Measurements from ENCODE around the gene IGFBP1.

Gene IGFBP1

DNA sequence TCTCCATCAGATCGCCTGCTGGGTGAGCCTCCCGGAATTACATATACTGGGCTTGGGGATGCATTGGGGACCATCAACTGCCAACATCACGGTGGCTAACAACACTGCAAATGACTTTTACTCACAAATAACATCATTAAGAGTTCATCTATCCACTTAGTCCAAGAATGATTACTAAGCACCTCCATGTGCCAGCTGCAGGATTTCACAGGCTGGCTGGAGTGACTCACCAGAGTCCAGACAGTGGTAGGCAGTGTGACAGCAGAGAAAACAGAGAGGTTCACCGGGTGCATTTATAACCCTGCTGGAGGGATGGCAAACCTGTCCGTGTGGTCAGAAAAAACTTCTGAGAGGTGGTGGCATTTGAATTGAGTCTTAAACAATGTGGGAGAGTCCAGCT lies 36.0 kb downstream of the IGFBP1 start:
- Histone ChIP-seq H3K79me2 (no peaks in the 10 kb centered on the region), H3K4me1 (no peaks in the 10 kb centered on the region), H3K4me3 (ENCODE audit: low read depth, low read length) (no peak overlapping the region), H3K27ac (no peak overlapping the region), H2AFZ (no peak overlapping the region), H3K9ac (no peak overlapping the region), H3K36me3 (ENCODE audit: control insufficient read depth, insufficient read depth, low read length) (no peaks in the 10 kb centered on the region), H3K9me3 (ENCODE audit: control insufficient read depth, low read length) (no peaks in the 10 kb centered on the region), H3K4me2 (ENCODE audit: low read length) (no peak overlapping the region), H3K27me3 (ENCODE audit: control insufficient read depth, insufficient read depth, low read length) (no peaks in the 10 kb centered on the region)
- TF ChIP-seq, protein P1, sequence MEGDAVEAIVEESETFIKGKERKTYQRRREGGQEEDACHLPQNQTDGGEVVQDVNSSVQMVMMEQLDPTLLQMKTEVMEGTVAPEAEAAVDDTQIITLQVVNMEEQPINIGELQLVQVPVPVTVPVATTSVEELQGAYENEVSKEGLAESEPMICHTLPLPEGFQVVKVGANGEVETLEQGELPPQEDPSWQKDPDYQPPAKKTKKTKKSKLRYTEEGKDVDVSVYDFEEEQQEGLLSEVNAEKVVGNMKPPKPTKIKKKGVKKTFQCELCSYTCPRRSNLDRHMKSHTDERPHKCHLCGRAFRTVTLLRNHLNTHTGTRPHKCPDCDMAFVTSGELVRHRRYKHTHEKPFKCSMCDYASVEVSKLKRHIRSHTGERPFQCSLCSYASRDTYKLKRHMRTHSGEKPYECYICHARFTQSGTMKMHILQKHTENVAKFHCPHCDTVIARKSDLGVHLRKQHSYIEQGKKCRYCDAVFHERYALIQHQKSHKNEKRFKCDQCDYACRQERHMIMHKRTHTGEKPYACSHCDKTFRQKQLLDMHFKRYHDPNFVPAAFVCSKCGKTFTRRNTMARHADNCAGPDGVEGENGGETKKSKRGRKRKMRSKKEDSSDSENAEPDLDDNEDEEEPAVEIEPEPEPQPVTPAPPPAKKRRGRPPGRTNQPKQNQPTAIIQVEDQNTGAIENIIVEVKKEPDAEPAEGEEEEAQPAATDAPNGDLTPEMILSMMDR (IDR thresholded peaks at IDR 0.05) = no peak

DNA sequence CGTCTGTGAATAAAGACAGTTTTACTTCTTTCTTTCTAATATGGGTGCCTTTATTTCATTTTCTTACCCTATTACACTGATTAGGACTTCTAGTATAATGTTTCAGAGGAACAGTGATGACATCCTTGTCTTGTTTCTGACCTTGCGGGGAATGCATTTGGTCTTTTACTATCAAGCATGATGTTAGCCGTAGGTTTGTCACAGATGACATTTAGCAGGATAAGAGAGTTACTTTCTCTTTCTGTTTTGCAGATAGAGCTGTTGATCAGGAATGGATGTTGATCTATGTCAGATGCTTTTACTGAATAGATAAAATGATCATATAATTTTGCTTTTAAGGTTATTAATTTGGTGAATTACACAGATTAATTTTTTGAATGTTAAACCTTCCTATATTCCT lies 39.4 kb downstream of the IGFBP1 start:
- TF ChIP-seq, protein P1 (IDR thresholded peaks at IDR 0.05) = no peak
- H3K4me2 ChIP-seq (ENCODE audit: low read length) = no peak overlapping the region
- H3K27ac ChIP-seq = no peak overlapping the region
- no peaks in the 10 kb centered on the region for H3K9me3 ChIP-seq (ENCODE audit: control insufficient read depth, low read length)
- H3K79me2 ChIP-seq = no peaks in the 10 kb centered on the region
- H3K4me1 ChIP-seq = no peaks in the 10 kb centered on the region
- no peaks in the 10 kb centered on the region for H3K36me3 ChIP-seq (ENCODE audit: control insufficient read depth, insufficient read depth, low read length)
- no peaks in the 10 kb centered on the region for H3K27me3 ChIP-seq (ENCODE audit: control insufficient read depth, insufficient read depth, low read length)
- H3K9ac ChIP-seq = no peak overlapping the region
- H2AFZ ChIP-seq = no peak overlapping the region
- no peak overlapping the region for H3K4me3 ChIP-seq (ENCODE audit: low read depth, low read length)

DNA sequence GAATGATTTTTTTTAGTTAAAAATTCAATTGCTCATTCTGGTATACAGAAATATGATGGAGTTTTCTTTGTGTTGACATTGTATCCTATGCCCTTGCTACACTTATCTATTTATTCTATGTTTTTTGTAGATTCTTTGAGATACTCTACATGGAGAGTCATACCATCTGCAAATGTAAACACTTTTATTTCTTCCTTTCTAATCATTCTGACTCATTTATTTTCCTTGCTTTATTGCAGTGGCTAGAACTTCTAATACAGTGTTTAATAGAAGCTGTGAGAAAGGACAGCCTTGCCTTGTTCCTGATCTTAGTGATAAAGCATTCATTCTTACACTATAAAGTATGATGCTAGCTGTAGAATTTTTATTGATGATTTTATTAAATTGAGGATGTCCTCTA lies 42.7 kb downstream of the IGFBP1 start:
- H2AFZ ChIP-seq = no peak overlapping the region
- no peak overlapping the region for H3K4me2 ChIP-seq (ENCODE audit: low read length)
- H3K79me2 ChIP-seq = no peaks in the 10 kb centered on the region
- no peak overlapping the region for H3K9ac ChIP-seq
- no peak overlapping the region for H3K27ac ChIP-seq
- no peaks in the 10 kb centered on the region for H3K36me3 ChIP-seq (ENCODE audit: control insufficient read depth, insufficient read depth, low read length)
- no peak overlapping the region for H3K4me3 ChIP-seq (ENCODE audit: low read depth, low read length)
- H3K27me3 ChIP-seq (ENCODE audit: control insufficient read depth, insufficient read depth, low read length) = no peaks in the 10 kb centered on the region
- TF ChIP-seq, protein P1 (IDR thresholded peaks at IDR 0.05) = no peak
- no peaks in the 10 kb centered on the region for H3K9me3 ChIP-seq (ENCODE audit: control insufficient read depth, low read length)
- H3K4me1 ChIP-seq = no peaks in the 10 kb centered on the region

DNA sequence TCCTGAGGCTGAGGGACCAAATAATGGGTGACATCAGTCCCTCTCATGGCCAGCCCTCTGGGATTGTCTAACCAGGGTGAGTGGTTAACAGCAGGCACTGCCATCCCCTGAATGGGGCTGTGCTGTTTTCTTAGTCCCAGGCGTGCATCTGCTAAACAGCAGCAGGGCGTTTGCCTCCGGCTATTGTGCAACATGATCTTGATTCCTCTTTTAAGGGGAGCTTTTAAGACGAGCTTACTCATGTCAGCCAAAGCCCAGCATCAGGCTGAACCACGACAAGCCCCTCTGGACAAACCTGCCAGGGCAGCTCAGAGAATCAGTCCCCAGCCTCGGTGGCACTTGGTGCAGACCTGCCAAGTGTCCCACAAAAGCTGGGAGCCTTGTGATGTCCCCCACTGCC lies 49.0 kb downstream of the IGFBP1 start:
- Histone ChIP-seq H3K4me2 (ENCODE audit: low read length) (no peak overlapping the region), H3K4me3 (ENCODE audit: low read depth, low read length) (no peak overlapping the region), H3K79me2 (no peaks in the 10 kb centered on the region), H3K9me3 (ENCODE audit: control insufficient read depth, low read length) (no peaks in the 10 kb centered on the region), H3K36me3 (ENCODE audit: control insufficient read depth, insufficient read depth, low read length) (no peaks in the 10 kb centered on the region), H3K27ac (no peak overlapping the region), H3K9ac (no peak overlapping the region), H3K4me1 (no peaks in the 10 kb centered on the region), H2AFZ (no peak overlapping the region), H3K27me3 (ENCODE audit: control insufficient read depth, insufficient read depth, low read length) (no peaks in the 10 kb centered on the region)
- TF ChIP-seq, protein P1 (IDR thresholded peaks at IDR 0.05) = no peak

DNA sequence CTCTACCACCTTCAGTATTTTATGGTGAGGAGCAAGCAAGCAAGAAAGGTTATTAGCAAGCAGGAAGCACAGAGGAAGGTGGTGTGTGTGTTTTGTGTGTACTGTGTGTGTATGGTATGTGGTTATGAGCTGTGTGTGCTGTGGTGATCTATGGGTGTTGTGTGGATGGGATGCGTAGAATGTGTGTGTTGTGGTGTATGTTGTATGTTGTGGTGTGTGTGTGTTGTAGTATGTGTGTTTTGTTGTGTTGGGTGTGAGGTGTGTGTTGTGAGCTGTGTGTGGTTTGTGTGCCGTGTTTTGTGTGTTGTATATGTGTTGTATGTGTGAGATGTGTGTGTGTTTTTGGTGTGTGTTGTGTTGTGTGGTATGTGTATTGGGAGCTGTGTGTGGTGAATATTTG lies 49.6 kb downstream of the IGFBP1 start:
- Histone ChIP-seq H3K36me3 (ENCODE audit: control insufficient read depth, insufficient read depth, low read length) (no peaks in the 10 kb centered on the region), H3K27ac (no peak overlapping the region), H3K27me3 (ENCODE audit: control insufficient read depth, insufficient read depth, low read length) (no peaks in the 10 kb centered on the region), H3K4me2 (ENCODE audit: low read length) (no peak overlapping the region), H3K9me3 (ENCODE audit: control insufficient read depth, low read length) (no peaks in the 10 kb centered on the region), H2AFZ (no peak overlapping the region), H3K4me3 (ENCODE audit: low read depth, low read length) (no peak overlapping the region), H3K79me2 (no peaks in the 10 kb centered on the region), H3K4me1 (no peaks in the 10 kb centered on the region), H3K9ac (no peak overlapping the region)
- TF ChIP-seq, protein P1 (IDR thresholded peaks at IDR 0.05) = no peak
